Adrenal gland (tissue), 12 donors: ENCODE measurements around the gene ZHX3. TPM values are rescaled to one million over a fixed set of nuclear protein-coding genes. Genes with fewer than 3 reads are reported as not detected.

Source experiments
- DNase-seq, 7 donors: peaks; one replicate each; pipeline ENCODE4 v3.0.0-alpha.2; 2019 to 2020
- H3K27ac ChIP-seq, 5 donors: fragments of 200-600 bp; sonication (generic) in 4 of 5; 1 replicate in 3 of 5; 2 replicates in 2 of 5; pipeline versions ENCODE4 v1.5.1 to v1.8.0; 2016 to 2020; ENCODE audit warnings: mild to moderate bottlenecking in 1 of 5
- H3K27me3 ChIP-seq: fragments of 200-600 bp; 2 replicates; pipeline ENCODE4 v1.8.0; 2021
- H3K36me3 ChIP-seq, 2 donors: fragments of 200-600 bp; replicated peaks in 1 of 2; 1 replicate in 1 of 2; 2 replicates in 1 of 2; pipeline versions ENCODE4 v1.5.1 to v1.8.0; 2018 to 2022
- H3K4me1 ChIP-seq, 2 donors: fragments of 200-600 bp; replicated peaks in 1 of 2; 1 replicate in 1 of 2; 2 replicates in 1 of 2; pipeline versions ENCODE4 v1.5.1 to v1.8.0; 2018 to 2021
- H3K4me3 ChIP-seq, 4 donors: fragments of 200-600 bp; sonication (generic) in 3 of 4; one replicate each; pipeline ENCODE4 v1.5.1; 2016 to 2018
- H3K9me3 ChIP-seq, 3 donors: fragments of 200-600 bp; sonication (generic) in 1 of 3; replicated peaks in 1 of 3; 1 replicate in 2 of 3; 2 replicates in 1 of 3; pipeline versions ENCODE4 v1.5.1 to v1.8.0; 2016 to 2021
- POLR2A ChIP-seq, 2 donors: fragments of 450-650 bp; IDR thresholded peaks; one replicate each; pipeline ENCODE4 v1.6.1; 2017; ENCODE audit warnings: antibody characterized with exemption in 2 of 2, mild to moderate bottlenecking in 2 of 2, moderate library complexity in 1 of 2
- WGBS, 4 donors: extraction: QIAGEN DNeasy Blood & Tissue Kit in 2 of 4; methylation state at CpG; one replicate each; pipeline versions ENCODE4 v1.1.5 to v1.1.7; 2013 to 2017; 5-methylcytosine and 5-hydroxymethylcytosine counted together
- intact Hi-C, 2 donors: fragments of 100-400 bp; cut with DNase I; formaldehyde crosslinking; loops; one replicate each; pipeline versions ENCODE4 v1.14.1 to v1.15.0; 2022 to 2023
- polyA plus RNA-seq, 3 donors: library from polyadenylated mRNA; stranded (reverse); fragments of 200-250 nt in 2 of 3; fragments of 350-450 nt in 1 of 3; fragmentation: Illumina TruSeq in 1 of 3; extraction: RNeasy Lipid Tissue Mini Kit (QIAGEN cat#74804) in 1 of 3; gene quantifications; one replicate each; pipeline ENCODE4 v1.2.3, GENCODE V29; 2013 to 2014
- total RNA-seq, 9 donors: library from RNA; depleted of rRNA in 4 of 9; stranded (reverse); fragments of >200 nt in 4 of 9; fragments of 120-200 nt in 1 of 9; fragmentation: NEBNext Ultra II Directional in 1 of 9; extraction: Animal tissue kit (Norgen Biotek cat#: 25700) in 1 of 9; gene quantifications; one replicate each; pipeline versions ENCODE4 v1.1.0 to v1.2.4, GENCODE V29; 2013 to 2023
- TF ChIP-seq, protein P1 (sequence below), 6 experiments: fragments of 450-650 bp in 4 of 6; fragments of 200-600 bp in 2 of 6; sonication (generic) in 1 of 6; IDR thresholded peaks; 1 replicate in 5 of 6; 2 replicates in 1 of 6; pipeline versions ENCODE4 v1.5.1 to v1.8.0; 2016 to 2021; ENCODE audit warnings: antibody characterized with exemption in 6 of 6, mild to moderate bottlenecking in 2 of 6, moderate library complexity in 1 of 6
- donor health status: healthy with polysubstance abuse.
- donor health status: Bipolar disorder and iron deficiency.
- donor health status: DM: yes; HTN: yes; CAD: no.
- donor health status: DM: no; HTN: no; CAD: no.
- donor health status: DM: no; HTN: no; CAD: no.
- donor health status: DM: yes; HTN: yes; CAD: no.

Gene ZHX3
- total and polyA plus RNA-seq, 12 donors = 20.7 to 91.1 (median 51.2) TPM

DNA sequence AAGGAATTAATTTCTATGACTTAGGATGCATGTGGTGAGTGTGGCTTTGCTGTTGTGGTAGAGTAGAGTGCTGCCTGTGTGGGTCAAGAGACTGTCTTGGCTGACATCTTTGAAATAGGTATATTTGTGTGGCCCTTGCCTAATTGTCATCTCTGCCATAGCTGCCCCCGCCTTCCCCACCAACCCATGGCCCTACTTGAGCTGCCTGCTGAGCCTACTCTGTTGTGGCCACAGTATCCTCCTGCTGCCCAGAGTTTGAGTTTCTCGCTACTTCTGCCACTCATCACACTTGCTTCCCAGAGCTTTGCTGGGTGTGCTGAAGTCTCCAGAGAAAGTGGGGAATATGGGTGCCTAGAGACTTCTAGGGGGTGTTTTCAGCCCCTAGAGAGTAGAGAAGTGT is 172.2 kb downstream of the ZHX3 start:
- no peaks in the 10 kb centered on the region for H3K36me3 ChIP-seq
- no peak for DNase-seq
- TF ChIP-seq, protein P1, sequence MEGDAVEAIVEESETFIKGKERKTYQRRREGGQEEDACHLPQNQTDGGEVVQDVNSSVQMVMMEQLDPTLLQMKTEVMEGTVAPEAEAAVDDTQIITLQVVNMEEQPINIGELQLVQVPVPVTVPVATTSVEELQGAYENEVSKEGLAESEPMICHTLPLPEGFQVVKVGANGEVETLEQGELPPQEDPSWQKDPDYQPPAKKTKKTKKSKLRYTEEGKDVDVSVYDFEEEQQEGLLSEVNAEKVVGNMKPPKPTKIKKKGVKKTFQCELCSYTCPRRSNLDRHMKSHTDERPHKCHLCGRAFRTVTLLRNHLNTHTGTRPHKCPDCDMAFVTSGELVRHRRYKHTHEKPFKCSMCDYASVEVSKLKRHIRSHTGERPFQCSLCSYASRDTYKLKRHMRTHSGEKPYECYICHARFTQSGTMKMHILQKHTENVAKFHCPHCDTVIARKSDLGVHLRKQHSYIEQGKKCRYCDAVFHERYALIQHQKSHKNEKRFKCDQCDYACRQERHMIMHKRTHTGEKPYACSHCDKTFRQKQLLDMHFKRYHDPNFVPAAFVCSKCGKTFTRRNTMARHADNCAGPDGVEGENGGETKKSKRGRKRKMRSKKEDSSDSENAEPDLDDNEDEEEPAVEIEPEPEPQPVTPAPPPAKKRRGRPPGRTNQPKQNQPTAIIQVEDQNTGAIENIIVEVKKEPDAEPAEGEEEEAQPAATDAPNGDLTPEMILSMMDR (IDR thresholded peaks at IDR 0.05) = no peak
- no peak for TF ChIP-seq POLR2A (IDR thresholded peaks at IDR 0.05)
- intact Hi-C loops = no loop called here
- 95 to 100% (median 97%) methylated on average over 2 of the region's 2 CpGs for WGBS, 4 donors
- H3K27me3 ChIP-seq = no peaks in the 10 kb centered on the region
- H3K4me3 ChIP-seq = no peak overlapping the region
- H3K9me3 ChIP-seq = no peaks in the 10 kb centered on the region
- peak overlapping the region in 2 of 5 donors; percentile 17 to 65 for H3K27ac ChIP-seq
- peaks cover 15 to 76% of the 10 kb centered on the region in 2 donors for H3K4me1 ChIP-seq

GRCh38 chr20:41143354-41143753 is 174.2 kb downstream of the ZHX3 start:
- H3K27ac ChIP-seq = peak overlapping the region in 1 of 5 donors; percentile 7
- no peaks in the 10 kb centered on the region for H3K36me3 ChIP-seq
- no peaks in the 10 kb centered on the region for H3K27me3 ChIP-seq
- WGBS, 4 donors = 72 to 79% (median 77%) methylated on average over 2 of the region's 2 CpGs
- no peak for DNase-seq
- H3K4me3 ChIP-seq = no peak overlapping the region
- TF ChIP-seq, protein P1 (IDR thresholded peaks at IDR 0.05) = no peak
- no peak for TF ChIP-seq POLR2A (IDR thresholded peaks at IDR 0.05)
- H3K9me3 ChIP-seq = no peaks in the 10 kb centered on the region
- intact Hi-C loops = no loop called here
- H3K4me1 ChIP-seq = peaks cover 8 to 77% of the 10 kb centered on the region in 2 donors

- no peaks in the 10 kb centered on the region for H3K27me3 ChIP-seq
- DNase-seq = no peak
- 55 to 71% (median 59%) methylated on average over 5 of the region's 5 CpGs for WGBS, 4 donors
- peaks cover 8 to 77% of the 10 kb centered on the region in 2 donors for H3K4me1 ChIP-seq
- no peak for TF ChIP-seq POLR2A (IDR thresholded peaks at IDR 0.05)
- TF ChIP-seq, protein P1 (IDR thresholded peaks at IDR 0.05) = no peak
- peak overlapping the region in 2 of 5 donors; percentile 7 to 12 for H3K27ac ChIP-seq
- H3K36me3 ChIP-seq = no peaks in the 10 kb centered on the region
- H3K4me3 ChIP-seq = no peak overlapping the region
- no peaks in the 10 kb centered on the region for H3K9me3 ChIP-seq
- intact Hi-C loops = no loop called here
Measured at GRCh38 chr20:41142919-41143318, 174.6 kb downstream of the ZHX3 start.

DNA sequence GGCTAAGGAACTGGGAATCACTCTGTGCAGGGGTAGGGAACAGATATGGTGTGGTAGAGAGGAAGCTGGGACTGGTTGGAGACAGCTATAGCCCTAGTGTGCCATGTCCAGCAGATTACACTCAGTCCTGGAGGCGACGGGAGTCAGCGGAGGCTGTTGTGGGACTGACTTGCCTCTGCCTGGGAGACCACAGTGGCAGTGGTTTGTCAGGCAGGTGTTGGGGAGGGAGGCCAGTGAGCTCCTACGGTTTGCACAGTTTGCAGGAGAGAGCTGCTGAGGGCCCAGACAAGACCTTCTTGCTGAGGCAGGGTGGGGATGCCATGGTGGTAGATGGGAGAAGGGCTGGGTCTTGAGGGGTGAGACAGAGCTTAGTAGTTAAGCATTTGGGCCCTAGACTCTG is 175.3 kb downstream of the ZHX3 start:
- intact Hi-C loops = no loop called here
- no peaks in the 10 kb centered on the region for H3K9me3 ChIP-seq
- no peak for DNase-seq
- H3K36me3 ChIP-seq = no peaks in the 10 kb centered on the region
- no peak overlapping the region for H3K4me3 ChIP-seq
- WGBS, 4 donors = 74 to 90% (median 79%) methylated on average over 4 of the region's 4 CpGs
- H3K4me1 ChIP-seq = peaks cover 2 to 70% of the 10 kb centered on the region in 2 donors
- no peaks in the 10 kb centered on the region for H3K27me3 ChIP-seq
- TF ChIP-seq POLR2A (IDR thresholded peaks at IDR 0.05) = no peak
- TF ChIP-seq, protein P1 (IDR thresholded peaks at IDR 0.05) = no peak
- peak overlapping the region in 2 of 5 donors; percentile 71 to 97 for H3K27ac ChIP-seq
